PFSK-1 (cell line): ENCODE measurements around the gene TGFBRAP1.

Source experiments
- FOXP2 ChIP-seq: optimal IDR thresholded peaks from 2 replicates; pipeline ENCODE3; 2011; ENCODE audit warnings: borderline replicate concordance, control low read depth, inconsistent platforms; ENCODE audit not compliant: insufficient read depth; ENCODE audit errors: extremely low read length, extremely low read depth
- POLR2AphosphoS5 ChIP-seq: IDR thresholded peaks from 2 replicates; pipeline ENCODE4 v1.6.1; 2012; ENCODE audit warnings: low read depth, mild to moderate bottlenecking, control low read depth, low read length, moderate library complexity
- REST ChIP-seq, 2 experiments: IDR thresholded peaks; 2 replicates each; pipeline versions ENCODE4 v1.6.1 to v1.8.0; 2011 to 2012; ENCODE audit warnings: low read depth in 2 of 2, low read length in 2 of 2, control low read depth in 1 of 2, inconsistent platforms in 1 of 2, mild to moderate bottlenecking in 1 of 2, moderate library complexity in 1 of 2; ENCODE audit not compliant: insufficient read depth in 1 of 2
- SIN3A ChIP-seq: IDR thresholded peaks from 2 replicates; pipeline ENCODE4 v1.6.1; 2012; ENCODE audit warnings: mild to moderate bottlenecking, low read length, moderate library complexity, borderline replicate concordance; ENCODE audit not compliant: insufficient read depth
- TAF1 ChIP-seq: IDR thresholded peaks from 2 replicates; pipeline ENCODE4 v1.6.1; 2012; ENCODE audit warnings: low read length, control low read depth, borderline replicate concordance; ENCODE audit not compliant: insufficient read depth

The TGFBRAP1 gene

DNA sequence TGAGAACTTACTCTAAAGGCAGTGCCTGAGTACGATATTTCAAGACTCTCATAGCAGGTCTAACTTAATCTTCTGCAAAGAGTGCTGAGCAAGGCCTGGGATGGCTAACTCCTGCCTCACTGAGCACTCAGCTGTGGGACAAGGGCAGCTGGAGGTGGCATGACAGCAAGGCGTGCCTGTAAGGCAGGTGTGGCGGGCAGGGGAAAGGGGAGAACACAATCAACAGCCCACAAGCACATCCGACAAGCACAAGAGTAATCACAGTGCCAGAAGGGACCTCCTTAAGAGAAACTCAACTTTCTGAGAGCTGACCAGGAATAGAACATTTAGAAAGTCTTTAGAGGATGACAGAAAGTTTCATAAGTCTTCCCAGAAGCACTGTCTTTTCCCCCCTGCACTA, 46.0 kb downstream of the TGFBRAP1 start:
- TF ChIP-seq TAF1 (no peak), FOXP2 (no peak), SIN3A (no peak), POLR2AphosphoS5 (no peak), REST (IDR thresholded peaks at IDR 0.05; ENCODE audit: insufficient read depth in 1 of 2, low read depth in 2 of 2, low read length in 2 of 2) (no peak)

GRCh38 chr2:105280281-105280680, 49.3 kb downstream of the TGFBRAP1 start:
- TF ChIP-seq SIN3A = no peak
- TF ChIP-seq FOXP2 = no peak
- no peak for TF ChIP-seq REST (IDR thresholded peaks at IDR 0.05; ENCODE audit: insufficient read depth in 1 of 2, low read depth in 2 of 2, low read length in 2 of 2)
- no peak for TF ChIP-seq POLR2AphosphoS5
- TF ChIP-seq TAF1 = no peak

GRCh38 chr2:105279126-105279525, 50.4 kb downstream of the TGFBRAP1 start:
- TF ChIP-seq POLR2AphosphoS5 = no peak
- TF ChIP-seq SIN3A = no peak
- TF ChIP-seq TAF1 = no peak
- TF ChIP-seq REST (IDR thresholded peaks at IDR 0.05; ENCODE audit: insufficient read depth in 1 of 2, low read depth in 2 of 2, low read length in 2 of 2) = no peak
- no peak for TF ChIP-seq FOXP2

GRCh38 chr2:105278654-105279053, 50.9 kb downstream of the TGFBRAP1 start:
- no peak for TF ChIP-seq TAF1
- TF ChIP-seq REST (IDR thresholded peaks at IDR 0.05; ENCODE audit: insufficient read depth in 1 of 2, low read depth in 2 of 2, low read length in 2 of 2) = no peak
- no peak for TF ChIP-seq FOXP2
- TF ChIP-seq POLR2AphosphoS5 = no peak
- TF ChIP-seq SIN3A = no peak

DNA sequence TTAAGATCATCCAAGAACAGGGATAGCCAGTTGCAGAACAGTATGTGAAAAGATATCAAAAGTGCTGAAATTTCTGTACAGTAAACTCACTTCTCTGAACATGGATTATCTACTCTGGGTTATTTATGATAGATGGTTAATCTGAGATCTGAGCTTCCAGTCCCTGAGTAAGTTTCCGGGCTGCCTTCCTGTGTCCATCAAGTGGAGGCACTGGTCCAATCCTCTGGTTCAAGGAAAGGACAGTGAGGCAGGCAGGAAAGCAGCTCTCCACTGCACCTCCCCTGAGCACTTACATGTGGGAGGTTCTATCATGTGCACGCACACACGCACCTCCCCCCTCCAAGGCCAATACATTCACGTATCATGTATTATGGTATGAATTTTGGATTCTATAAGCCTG, 55.5 kb downstream of the TGFBRAP1 start:
- TF ChIP-seq SIN3A (no peak), POLR2AphosphoS5 (no peak), TAF1 (no peak), REST (IDR thresholded peaks at IDR 0.05; ENCODE audit: insufficient read depth in 1 of 2, low read depth in 2 of 2, low read length in 2 of 2) (no peak), FOXP2 (no peak)
